ENCODE measurements around the gene CNTNAP5.

The CNTNAP5 gene

GRCh38 chr2:124683536-124684428 is 658.7 kb downstream of the CNTNAP5 start:
- TF ChIP-seq, protein P1, sequence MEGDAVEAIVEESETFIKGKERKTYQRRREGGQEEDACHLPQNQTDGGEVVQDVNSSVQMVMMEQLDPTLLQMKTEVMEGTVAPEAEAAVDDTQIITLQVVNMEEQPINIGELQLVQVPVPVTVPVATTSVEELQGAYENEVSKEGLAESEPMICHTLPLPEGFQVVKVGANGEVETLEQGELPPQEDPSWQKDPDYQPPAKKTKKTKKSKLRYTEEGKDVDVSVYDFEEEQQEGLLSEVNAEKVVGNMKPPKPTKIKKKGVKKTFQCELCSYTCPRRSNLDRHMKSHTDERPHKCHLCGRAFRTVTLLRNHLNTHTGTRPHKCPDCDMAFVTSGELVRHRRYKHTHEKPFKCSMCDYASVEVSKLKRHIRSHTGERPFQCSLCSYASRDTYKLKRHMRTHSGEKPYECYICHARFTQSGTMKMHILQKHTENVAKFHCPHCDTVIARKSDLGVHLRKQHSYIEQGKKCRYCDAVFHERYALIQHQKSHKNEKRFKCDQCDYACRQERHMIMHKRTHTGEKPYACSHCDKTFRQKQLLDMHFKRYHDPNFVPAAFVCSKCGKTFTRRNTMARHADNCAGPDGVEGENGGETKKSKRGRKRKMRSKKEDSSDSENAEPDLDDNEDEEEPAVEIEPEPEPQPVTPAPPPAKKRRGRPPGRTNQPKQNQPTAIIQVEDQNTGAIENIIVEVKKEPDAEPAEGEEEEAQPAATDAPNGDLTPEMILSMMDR (IDR thresholded peaks at IDR 0.05) = no peak
- TF ChIP-seq ZFX (IDR thresholded peaks at IDR 0.05; ENCODE audit: borderline replicate concordance) = no peak
- no peak overlapping the region for H3K27ac ChIP-seq

- TF ChIP-seq, protein P1 (IDR thresholded peaks at IDR 0.05) = no peak
- H3K27ac ChIP-seq = no peak overlapping the region
Measured at GRCh38 chr2:124689348-124689747, 664.3 kb downstream of the CNTNAP5 start.

DNA sequence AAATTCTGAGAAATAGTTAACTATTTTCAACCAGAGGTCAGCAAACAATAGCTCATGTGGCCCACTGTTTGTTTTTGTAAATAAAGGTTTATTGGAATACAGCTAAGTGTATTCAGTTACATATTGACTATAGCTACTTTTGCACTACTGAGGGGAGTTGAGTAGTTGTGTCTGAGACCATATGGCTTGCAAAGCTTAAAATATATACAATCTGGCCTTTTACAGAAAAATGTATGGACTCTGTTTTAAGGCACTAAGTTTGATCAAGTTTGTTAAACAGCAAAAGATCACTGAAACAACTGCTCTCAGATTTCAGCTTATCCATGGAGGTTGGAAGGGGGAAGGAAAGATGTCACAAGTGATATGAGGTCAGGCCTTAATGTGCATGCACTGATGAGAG is 667.1 kb downstream of the CNTNAP5 start:
- no peak overlapping the region for H3K27ac ChIP-seq
- TF ChIP-seq, protein P1 (IDR thresholded peaks at IDR 0.05) = no peak
- TF ChIP-seq ZFX (IDR thresholded peaks at IDR 0.05; ENCODE audit: borderline replicate concordance) = no peak

DNA sequence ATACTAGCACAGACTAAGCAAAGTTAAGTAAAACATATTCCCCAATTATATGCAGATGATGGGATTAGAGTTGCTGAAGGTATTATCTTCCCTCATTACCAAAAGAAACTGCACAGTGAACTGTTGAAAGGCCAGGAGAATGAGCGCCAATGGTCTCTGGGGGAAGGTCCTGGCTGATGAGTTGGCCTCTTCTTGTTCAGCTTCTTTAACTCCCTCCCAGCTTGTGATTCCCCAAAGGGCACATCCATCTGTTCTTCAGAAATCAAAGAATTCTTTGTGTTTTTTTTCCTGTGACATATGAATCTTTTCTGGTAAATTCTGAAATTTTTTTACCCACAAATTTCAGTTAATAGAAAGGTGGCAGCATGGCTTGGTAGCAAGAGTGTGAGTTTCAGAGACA is 667.6 kb downstream of the CNTNAP5 start:
- TF ChIP-seq, protein P1 (IDR thresholded peaks at IDR 0.05) = no peak
- TF ChIP-seq ZFX (IDR thresholded peaks at IDR 0.05; ENCODE audit: borderline replicate concordance) = no peak
- no peak overlapping the region for H3K27ac ChIP-seq

DNA sequence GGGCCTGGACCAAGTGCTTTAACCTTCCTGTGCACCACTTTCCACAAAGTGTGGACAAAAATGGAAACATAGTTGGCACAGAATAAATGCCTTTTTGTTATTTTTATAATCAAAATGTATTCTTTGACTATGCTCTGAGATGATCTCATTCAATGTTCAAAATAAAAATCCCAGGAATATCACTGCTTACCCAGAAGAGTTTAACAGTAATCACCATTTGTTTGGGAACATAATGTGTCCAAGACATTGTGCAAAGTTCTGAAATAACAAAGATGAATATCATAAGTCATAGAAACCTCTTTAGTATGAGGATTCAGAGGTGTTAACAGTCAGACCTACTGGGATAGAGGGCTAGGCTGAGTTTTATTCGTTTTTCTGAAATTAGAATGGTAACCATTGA is 668.1 kb downstream of the CNTNAP5 start:
- TF ChIP-seq, protein P1 (IDR thresholded peaks at IDR 0.05) = no peak
- TF ChIP-seq ZFX (IDR thresholded peaks at IDR 0.05; ENCODE audit: borderline replicate concordance) = no peak

DNA sequence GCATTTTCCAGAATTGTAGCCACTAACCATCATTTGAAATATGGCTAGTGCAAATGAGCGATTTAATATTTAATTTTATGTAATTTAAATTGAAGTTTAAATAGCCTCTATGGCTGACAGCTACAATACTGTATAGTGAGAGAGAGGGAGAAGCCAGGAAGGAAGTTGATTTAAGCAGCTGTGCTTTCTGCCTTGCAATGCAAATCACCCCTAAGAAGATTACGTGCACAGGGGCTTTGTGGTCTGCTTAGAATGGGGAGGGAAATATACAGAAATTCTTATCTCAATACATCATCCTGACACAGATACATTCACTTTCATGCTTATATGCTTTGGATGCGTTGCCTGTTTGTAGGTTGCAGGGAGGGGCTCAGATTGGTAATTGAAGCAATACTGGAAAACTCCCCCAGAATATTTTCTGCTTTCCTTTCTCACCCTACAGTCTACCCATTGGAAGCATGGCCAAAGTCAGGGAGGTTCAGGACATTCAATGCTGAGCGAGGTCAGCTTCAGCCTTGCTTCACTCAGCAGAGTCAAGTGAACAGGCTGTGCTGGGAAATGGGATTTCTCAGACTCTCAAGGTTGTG is 674.0 kb downstream of the CNTNAP5 start:
- TF ChIP-seq ZFX (IDR thresholded peaks at IDR 0.05; ENCODE audit: borderline replicate concordance) = no peak
- TF ChIP-seq, protein P1 (IDR thresholded peaks at IDR 0.05) = no peak

More for the DNA sequence above, 668.1 kb downstream of the CNTNAP5 start:
- no peak overlapping the region for H3K27ac ChIP-seq

DNA sequence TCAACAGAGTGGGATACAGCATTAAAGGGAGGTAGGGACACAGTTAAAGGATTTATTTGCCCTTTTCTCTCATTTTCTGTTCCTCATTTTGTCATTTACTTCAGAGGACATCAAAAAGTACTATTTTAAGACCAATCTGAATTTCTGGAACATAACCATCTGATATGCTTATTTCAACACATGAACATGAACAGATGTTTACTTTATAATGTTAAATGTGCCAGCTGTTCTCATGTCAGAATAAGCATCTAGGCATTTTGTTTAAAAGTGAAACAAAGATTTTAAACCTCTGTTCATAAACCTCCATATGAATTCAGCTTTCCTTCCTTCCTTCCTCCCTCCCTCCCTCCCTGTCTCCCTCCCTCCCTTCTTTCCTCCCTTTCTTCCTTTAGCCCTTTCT is 677.7 kb downstream of the CNTNAP5 start:
- TF ChIP-seq, protein P1 (IDR thresholded peaks at IDR 0.05) = no peak
- TF ChIP-seq ZFX (IDR thresholded peaks at IDR 0.05; ENCODE audit: borderline replicate concordance) = no peak
- H3K27ac ChIP-seq = no peak overlapping the region

More for the DNA sequence above, 674.0 kb downstream of the CNTNAP5 start:
- H3K27ac ChIP-seq = no peak overlapping the region
